HG03469 (cell line): ENCODE data around the gene SLC24A3.

Experiments
- ATAC-seq: cut with Tn5 transposase; IDR thresholded peaks from one replicate; pipeline ENCODE4 v1.9.1; 2021; ENCODE audit warnings: mild to moderate bottlenecking, moderate library complexity, moderate number of reproducible peaks; ENCODE audit not compliant: unreplicated experiment

Gene SLC24A3

DNA sequence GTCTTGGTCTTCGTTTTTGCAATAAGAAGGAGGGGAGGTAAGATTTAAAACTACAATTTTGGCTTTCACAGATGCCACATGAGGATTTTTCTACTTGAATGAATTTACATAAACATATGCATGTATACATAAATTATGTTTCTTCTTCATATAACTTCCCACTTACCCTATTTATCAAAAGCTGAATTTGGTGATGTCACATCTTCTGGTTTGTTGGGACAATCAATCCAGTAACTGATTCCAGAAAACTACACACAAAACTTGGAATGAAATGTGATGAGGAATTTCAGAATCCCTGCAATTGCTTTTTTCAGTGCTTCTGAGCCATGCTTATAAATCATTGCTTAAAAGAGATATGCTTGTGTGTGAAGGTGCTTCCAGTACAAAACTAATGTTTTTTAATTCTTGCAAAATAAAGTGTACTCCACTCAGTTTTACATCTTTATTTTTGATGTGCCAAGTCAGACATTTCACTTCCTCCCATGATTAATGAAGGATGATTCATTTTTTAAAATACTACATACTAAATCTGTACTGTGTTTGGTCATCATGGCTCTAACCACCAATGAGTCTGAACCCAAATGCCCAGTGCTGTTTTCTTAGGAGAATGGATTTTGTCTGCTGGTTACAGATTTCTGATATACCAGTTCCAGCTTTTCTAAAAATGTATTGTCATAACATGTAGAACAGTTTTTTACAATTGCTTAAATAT lies 513.5 kb downstream of the SLC24A3 start:
- ATAC-seq: no peak

GRCh38 chr20:19727251-19727847 lies 514.9 kb downstream of the SLC24A3 start:
- ATAC-seq: no peak

DNA sequence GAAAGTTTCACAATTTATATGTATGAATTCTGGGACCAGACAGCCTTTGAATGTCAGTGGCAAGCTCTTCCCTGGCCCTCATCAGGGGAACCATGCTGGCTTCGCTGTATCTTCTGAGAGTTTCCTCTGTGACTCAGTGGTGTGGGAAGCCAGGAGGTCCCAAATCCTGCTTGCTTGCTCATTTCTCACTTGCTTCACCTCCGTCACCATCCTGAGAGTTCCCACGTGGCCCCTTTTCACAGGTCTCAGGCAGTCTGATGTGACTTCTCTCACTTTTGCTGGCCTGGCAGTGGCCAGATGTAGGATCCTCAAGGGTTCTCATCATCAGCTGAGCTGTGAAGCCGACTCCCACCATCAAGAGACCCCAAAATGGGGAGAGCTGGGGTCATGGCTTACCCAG lies 517.2 kb downstream of the SLC24A3 start:
- no peak for ATAC-seq

DNA sequence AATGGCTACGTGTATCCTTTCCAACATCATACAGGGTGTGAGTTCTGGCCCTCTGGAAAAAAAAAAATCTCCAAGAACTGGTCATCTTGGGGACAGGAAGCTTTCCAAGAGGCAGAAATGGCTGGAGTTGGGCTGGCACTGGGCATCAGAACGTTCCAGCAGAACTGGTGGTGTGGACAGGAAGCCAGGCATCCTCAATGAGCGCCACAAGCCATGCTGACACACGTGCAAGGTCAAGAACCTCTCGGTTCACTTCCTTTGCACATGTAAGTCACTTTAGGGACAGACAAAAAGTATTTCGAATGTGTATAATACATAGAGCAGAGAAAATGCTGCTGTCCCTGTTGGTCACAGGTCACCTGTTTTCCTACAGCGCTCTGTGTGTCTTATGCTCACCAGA lies 518.3 kb downstream of the SLC24A3 start:
- no peak for ATAC-seq

DNA sequence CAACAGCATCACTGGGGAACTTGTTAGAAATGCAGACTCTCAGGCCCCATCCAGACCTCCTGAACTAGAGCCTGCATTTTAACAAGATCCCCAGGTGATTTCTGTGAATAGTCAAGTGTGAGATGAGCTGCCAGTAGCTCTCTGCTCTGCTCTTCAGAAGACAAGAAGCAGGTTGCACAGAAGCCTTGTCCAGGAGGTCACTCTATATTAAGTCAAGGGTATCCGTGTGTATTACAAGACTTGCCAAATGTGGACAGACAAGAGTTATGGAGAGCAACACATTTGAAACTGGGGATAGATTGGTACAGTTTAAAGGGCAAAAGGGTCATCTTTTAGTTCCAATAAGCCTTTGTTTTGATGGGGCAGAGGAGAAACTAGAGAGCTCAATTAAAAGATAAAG lies 522.4 kb downstream of the SLC24A3 start:
- no peak for ATAC-seq

- ATAC-seq: no peak
Observed at GRCh38 chr20:19735446-19735845, 523.0 kb downstream of the SLC24A3 start.

DNA sequence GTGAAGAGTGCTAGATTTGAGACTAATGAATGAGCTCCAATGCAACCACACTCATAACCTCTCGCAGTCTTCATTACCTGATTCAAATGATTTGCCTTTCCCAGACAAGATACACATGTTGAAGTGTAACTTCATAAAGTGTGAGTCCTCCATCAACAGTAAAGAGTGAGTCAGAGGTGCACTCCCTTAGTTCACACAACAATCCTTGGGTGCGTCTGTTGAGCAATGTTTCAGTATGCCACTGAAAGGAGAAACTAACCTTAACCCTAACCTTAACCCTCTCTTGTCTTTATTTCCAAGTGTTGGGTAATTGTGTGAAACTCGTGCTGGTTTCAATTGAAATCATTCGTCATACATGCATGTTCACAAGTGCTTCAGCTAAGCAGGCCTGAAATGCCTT lies 524.6 kb downstream of the SLC24A3 start:
- no peak for ATAC-seq

- no peak for ATAC-seq
Observed at GRCh38 chr20:19738951-19739350, 526.5 kb downstream of the SLC24A3 start.

DNA sequence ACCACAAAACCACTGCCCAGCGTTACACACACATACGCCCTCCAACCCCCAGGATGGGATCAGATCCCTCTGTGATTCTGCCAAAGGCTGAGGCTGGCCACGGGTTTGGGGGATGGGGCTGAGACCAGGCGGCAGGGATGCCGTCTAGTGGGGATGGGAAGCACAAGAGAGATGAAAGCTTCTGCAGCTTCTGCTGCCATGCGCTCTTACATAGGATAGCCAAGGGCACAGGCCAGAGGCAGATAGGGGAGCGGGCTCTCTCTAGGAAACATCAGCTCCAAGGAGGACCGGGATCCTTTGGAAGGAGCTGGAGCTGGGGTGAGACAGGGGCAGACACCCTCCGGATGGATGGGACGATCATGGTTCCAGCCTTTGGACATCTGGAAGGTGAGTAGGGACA lies 526.9 kb downstream of the SLC24A3 start:
- no peak for ATAC-seq

- ATAC-seq: no peak
Observed at GRCh38 chr20:19740512-19740911, 528.1 kb downstream of the SLC24A3 start.

GRCh38 chr20:19741924-19742323 lies 529.5 kb downstream of the SLC24A3 start:
- ATAC-seq: no peak

DNA sequence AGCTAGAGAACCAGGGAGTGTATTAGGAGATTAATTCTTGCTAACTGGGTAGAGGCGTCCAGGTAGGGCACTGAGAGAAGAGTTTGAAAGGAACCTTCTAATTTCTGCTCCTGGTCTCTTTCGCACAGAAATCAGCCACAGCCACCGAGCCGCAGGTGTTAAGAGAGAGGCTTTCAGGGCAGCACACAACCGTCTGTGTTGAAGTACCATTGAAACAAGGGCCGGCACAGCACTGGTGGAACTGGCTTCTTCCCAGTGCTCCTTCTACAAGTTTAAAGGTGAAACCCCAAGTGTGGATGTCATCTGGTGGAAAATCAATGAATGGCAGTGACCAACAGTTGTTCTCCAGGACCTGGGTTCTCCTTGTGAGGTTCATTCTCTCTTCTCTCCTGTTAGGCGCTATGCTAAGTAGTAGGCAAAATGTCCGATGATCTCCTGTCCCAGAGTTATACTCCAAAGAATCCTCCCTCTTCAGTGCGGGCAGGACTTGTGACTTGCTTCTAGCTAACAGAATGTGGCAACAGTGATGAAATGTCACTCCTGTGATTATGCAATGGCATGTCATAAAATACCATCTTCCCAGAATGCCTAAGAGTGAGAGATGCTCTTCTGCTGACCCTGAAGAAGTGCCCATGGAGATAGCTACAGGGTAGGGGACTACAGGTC lies 530.7 kb downstream of the SLC24A3 start:
- ATAC-seq: no peak

- ATAC-seq: no peak
Observed at GRCh38 chr20:19743640-19743995, 531.2 kb downstream of the SLC24A3 start.

- ATAC-seq: no peak
Observed at GRCh38 chr20:19745106-19745505, 532.7 kb downstream of the SLC24A3 start.

DNA sequence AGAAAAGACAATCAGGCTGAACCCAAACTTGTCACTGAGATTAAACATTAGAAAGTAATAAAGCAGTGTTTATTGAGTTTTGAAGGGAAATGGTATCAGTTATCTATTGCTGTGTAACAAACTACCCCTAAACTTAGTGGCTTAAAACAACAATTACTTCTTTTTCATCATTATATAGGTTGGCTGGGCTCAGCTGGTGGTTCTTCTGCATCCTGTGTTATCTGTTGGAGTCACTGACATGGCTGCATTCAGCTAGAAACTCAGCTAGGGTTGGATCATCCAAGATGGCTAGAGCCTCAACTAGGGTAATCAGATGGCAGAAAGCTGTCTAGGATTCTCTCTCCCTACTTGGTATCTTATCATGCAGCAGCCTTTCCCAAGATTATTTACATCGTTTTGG lies 533.1 kb downstream of the SLC24A3 start:
- no peak for ATAC-seq

DNA sequence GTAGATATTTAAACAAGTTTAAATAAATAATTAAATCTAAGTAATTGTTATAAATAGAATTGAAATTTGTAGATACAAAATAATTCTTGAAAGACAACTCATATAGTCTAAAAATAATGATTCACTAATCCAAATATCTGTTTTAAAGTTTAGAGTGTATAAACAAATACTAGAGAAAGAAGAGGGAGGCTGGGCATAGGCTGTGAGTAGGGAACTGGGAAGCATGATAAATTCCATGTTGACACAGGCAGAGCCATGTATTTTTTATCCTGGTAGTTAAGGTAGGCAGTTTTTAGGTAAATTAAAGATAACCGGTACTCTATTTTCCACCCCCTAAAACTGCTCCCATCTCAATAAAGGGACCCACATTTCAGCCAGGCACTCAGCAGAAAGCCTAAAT lies 534.0 kb downstream of the SLC24A3 start:
- ATAC-seq: no peak

GRCh38 chr20:19747903-19748302 lies 535.5 kb downstream of the SLC24A3 start:
- no peak for ATAC-seq

- ATAC-seq: no peak
Observed at GRCh38 chr20:19748681-19749080, 536.2 kb downstream of the SLC24A3 start.

GRCh38 chr20:19749618-19750071 lies 537.2 kb downstream of the SLC24A3 start:
- ATAC-seq: no peak

DNA sequence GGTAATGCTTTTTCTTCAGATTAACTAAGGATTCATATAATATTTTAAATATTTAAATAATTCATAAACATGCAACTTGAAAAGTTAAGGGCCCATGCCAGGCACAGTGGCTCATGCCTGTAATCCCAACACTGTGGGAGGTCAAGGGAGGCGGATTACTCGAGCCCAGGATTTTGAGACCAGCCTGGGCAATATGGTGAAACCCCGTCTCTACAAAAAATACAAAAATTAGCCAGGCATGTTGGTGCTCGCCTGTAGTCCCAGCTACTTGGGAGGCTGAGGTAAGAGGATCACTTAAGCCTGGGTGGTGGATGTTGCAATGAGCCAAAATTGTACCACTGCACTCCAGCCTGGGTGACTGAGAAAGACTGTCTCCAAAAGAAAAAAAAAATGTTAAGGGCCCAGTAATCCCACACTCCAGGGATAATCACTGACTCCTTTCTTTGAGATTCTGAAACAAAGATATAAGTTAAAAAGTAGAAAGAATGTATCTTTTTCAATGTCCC lies 537.7 kb downstream of the SLC24A3 start:
- ATAC-seq: no peak

DNA sequence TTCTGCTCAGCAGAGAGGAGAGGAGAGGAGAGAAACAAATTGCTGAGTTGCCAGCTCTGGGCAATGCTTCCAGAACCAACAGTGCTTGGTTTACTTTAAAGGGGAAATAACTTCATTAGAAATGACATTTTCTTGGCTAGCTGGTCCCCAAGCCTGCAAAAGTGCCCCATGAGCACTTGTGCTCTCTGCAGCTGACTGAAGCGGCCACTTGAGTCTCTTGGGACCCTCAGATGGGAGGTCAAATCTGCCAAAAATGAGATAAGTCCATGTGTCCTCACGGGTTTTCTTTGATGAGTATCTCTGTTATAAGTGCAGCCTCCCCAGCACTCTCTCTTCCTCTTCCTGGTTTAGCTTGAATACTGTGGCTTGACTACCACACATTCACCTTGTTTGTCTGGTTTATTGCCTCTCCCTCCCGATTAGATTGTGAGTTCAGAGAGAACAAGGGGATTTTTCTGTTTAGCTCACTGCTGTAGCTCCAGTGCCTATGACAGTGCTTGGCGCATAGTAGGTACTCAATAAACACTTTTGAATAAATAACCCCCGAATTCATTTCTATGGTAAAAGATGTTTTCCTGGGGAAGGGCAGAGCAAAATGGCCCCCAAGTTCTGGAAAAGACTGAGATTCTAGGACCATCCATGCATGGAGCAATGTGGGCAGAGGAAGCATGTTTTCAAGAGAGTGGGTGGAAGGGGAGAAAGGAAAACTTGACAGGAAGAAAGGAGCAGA lies 538.6 kb downstream of the SLC24A3 start:
- no peak for ATAC-seq
